ENCODE data around the gene GPRASP1. TPM values are rescaled to one million over a fixed set of nuclear protein-coding genes. Genes with fewer than 3 reads are reported as not detected.
"Not testable (repeated sequence)": the region's sequence is repeated elsewhere in the genome, so short reads cannot be mapped to it uniquely, and the experiment has no call there.

GPRASP1 gene
- total RNA-seq, 1 donor from 2014 or later, result 0.55 TPM

GRCh38 chrX:102659790-102660757 is 8.8 kb downstream of the GPRASP1 start:
- Mint-ChIP-seq H3K4me3 (ENCODE audit: low read depth) (peak overlapping the region; percentile 88), H3K36me3 (ENCODE audit: low read depth) (no peaks in the 10 kb centered on the region), H3K9me3 (peaks cover 1% of the 10 kb centered on the region), H3K27ac (peak overlapping the region; percentile 69), H3K4me1 (ENCODE audit: low read depth) (peaks cover 7% of the 10 kb centered on the region), H3K27me3 (ENCODE audit: low read depth) (peaks cover 3% of the 10 kb centered on the region)
- intact Hi-C loops (cut with micrococcal nuclease), result loop anchor here (5.0 kb wide), 2 partner anchors 62 to 107 kb away; partner anchors contain the start of gene GPRASP3
- peak; percentile 72 for DNase-seq (ENCODE audit: low spot score)

- H3K36me3 Mint-ChIP-seq (ENCODE audit: low read depth); H3K4me1 Mint-ChIP-seq (ENCODE audit: low read depth); H3K4me3 Mint-ChIP-seq (ENCODE audit: low read depth); H3K27ac Mint-ChIP-seq; DNase-seq (ENCODE audit: low spot score); H3K27me3 Mint-ChIP-seq (ENCODE audit: low read depth): not testable (repeated sequence)
- H3K9me3 Mint-ChIP-seq, result peaks cover 21% of the 10 kb centered on the region
- intact Hi-C loops (cut with micrococcal nuclease), result loop anchor here (5.0 kb wide), 1 partner anchor 58 kb away; the partner anchor contains the start of gene GPRASP3
Measured at GRCh38 chrX:102663820-102664219, 12.5 kb downstream of the GPRASP1 start.

GRCh38 chrX:102667034-102667433 is 15.8 kb downstream of the GPRASP1 start:
- H3K4me3 Mint-ChIP-seq (ENCODE audit: low read depth); H3K36me3 Mint-ChIP-seq (ENCODE audit: low read depth); H3K27ac Mint-ChIP-seq; H3K27me3 Mint-ChIP-seq (ENCODE audit: low read depth); intact Hi-C loops (cut with micrococcal nuclease); DNase-seq (ENCODE audit: low spot score); H3K4me1 Mint-ChIP-seq (ENCODE audit: low read depth): not testable (repeated sequence)
- H3K9me3 Mint-ChIP-seq, result peaks cover 25% of the 10 kb centered on the region

GRCh38 chrX:102669526-102669925 is 18.2 kb downstream of the GPRASP1 start:
- Mint-ChIP-seq H3K36me3 (ENCODE audit: low read depth) (no peaks in the 10 kb centered on the region), H3K27ac (no peak overlapping the region), H3K4me3 (ENCODE audit: low read depth) (no peak overlapping the region), H3K4me1 (ENCODE audit: low read depth) (no peaks in the 10 kb centered on the region), H3K27me3 (ENCODE audit: low read depth) (no peaks in the 10 kb centered on the region), H3K9me3 (peaks cover 26% of the 10 kb centered on the region)
- intact Hi-C loops (cut with micrococcal nuclease), result no loop called here
- no peak for DNase-seq (ENCODE audit: low spot score)

- H3K27ac Mint-ChIP-seq, result no peak overlapping the region
- H3K9me3 Mint-ChIP-seq, result peaks cover 5% of the 10 kb centered on the region
- intact Hi-C loops (cut with micrococcal nuclease), result no loop called here
- no peaks in the 10 kb centered on the region for H3K27me3 Mint-ChIP-seq (ENCODE audit: low read depth)
- H3K4me3 Mint-ChIP-seq (ENCODE audit: low read depth), result no peak overlapping the region
- H3K4me1 Mint-ChIP-seq (ENCODE audit: low read depth), result no peaks in the 10 kb centered on the region
- H3K36me3 Mint-ChIP-seq (ENCODE audit: low read depth), result no peaks in the 10 kb centered on the region
- no peak for DNase-seq (ENCODE audit: low spot score)
Measured at GRCh38 chrX:102672856-102673255, 21.6 kb downstream of the GPRASP1 start.

GRCh38 chrX:102677479-102677878 is 26.2 kb downstream of the GPRASP1 start:
- DNase-seq (ENCODE audit: low spot score); H3K4me3 Mint-ChIP-seq (ENCODE audit: low read depth); H3K27me3 Mint-ChIP-seq (ENCODE audit: low read depth); H3K9me3 Mint-ChIP-seq; H3K4me1 Mint-ChIP-seq (ENCODE audit: low read depth); H3K27ac Mint-ChIP-seq; H3K36me3 Mint-ChIP-seq (ENCODE audit: low read depth); intact Hi-C loops (cut with micrococcal nuclease): not testable (repeated sequence)

- no peak for DNase-seq (ENCODE audit: low spot score)
- intact Hi-C loops (cut with micrococcal nuclease), result no loop called here
- H3K27me3 Mint-ChIP-seq (ENCODE audit: low read depth), result no peaks in the 10 kb centered on the region
- H3K4me3 Mint-ChIP-seq (ENCODE audit: low read depth), result no peak overlapping the region
- no peaks in the 10 kb centered on the region for H3K36me3 Mint-ChIP-seq (ENCODE audit: low read depth)
- H3K27ac Mint-ChIP-seq, result no peak overlapping the region
- H3K4me1 Mint-ChIP-seq (ENCODE audit: low read depth), result no peaks in the 10 kb centered on the region
- peaks cover 13% of the 10 kb centered on the region for H3K9me3 Mint-ChIP-seq
Measured at GRCh38 chrX:102684772-102685520, 33.7 kb downstream of the GPRASP1 start.

- DNase-seq (ENCODE audit: low spot score), result no peak
- H3K4me1 Mint-ChIP-seq (ENCODE audit: low read depth), result no peaks in the 10 kb centered on the region
- intact Hi-C loops (cut with micrococcal nuclease), result no loop called here
- no peak overlapping the region for H3K27ac Mint-ChIP-seq
- no peaks in the 10 kb centered on the region for H3K27me3 Mint-ChIP-seq (ENCODE audit: low read depth)
- H3K9me3 Mint-ChIP-seq, result no peaks in the 10 kb centered on the region
- H3K36me3 Mint-ChIP-seq (ENCODE audit: low read depth), result no peaks in the 10 kb centered on the region
- no peak overlapping the region for H3K4me3 Mint-ChIP-seq (ENCODE audit: low read depth)
Measured at GRCh38 chrX:102694749-102695148, 43.5 kb downstream of the GPRASP1 start.

GRCh38 chrX:102696306-102696705 is 45.0 kb downstream of the GPRASP1 start:
- Mint-ChIP-seq H3K9me3 (no peaks in the 10 kb centered on the region), H3K27me3 (ENCODE audit: low read depth) (no peaks in the 10 kb centered on the region)
- intact Hi-C loops (cut with micrococcal nuclease), result no loop called here

GRCh38 chrX:102697494-102697893 is 46.2 kb downstream of the GPRASP1 start:
- intact Hi-C loops (cut with micrococcal nuclease), result no loop called here
- Mint-ChIP-seq H3K9me3 (no peaks in the 10 kb centered on the region), H3K36me3 (ENCODE audit: low read depth) (no peaks in the 10 kb centered on the region), H3K4me1 (ENCODE audit: low read depth) (no peaks in the 10 kb centered on the region), H3K27me3 (ENCODE audit: low read depth) (peaks cover 2% of the 10 kb centered on the region), H3K4me3 (ENCODE audit: low read depth) (no peak overlapping the region), H3K27ac (no peak overlapping the region)
- DNase-seq (ENCODE audit: low spot score), result no peak

More at GRCh38 chrX:102696306-102696705, 45.0 kb downstream of the GPRASP1 start:
- Mint-ChIP-seq H3K36me3 (ENCODE audit: low read depth) (no peaks in the 10 kb centered on the region), H3K27ac (no peak overlapping the region), H3K4me1 (ENCODE audit: low read depth) (no peaks in the 10 kb centered on the region), H3K4me3 (ENCODE audit: low read depth) (no peak overlapping the region)
- no peak for DNase-seq (ENCODE audit: low spot score)
